H9 (cell line): Measurements from ENCODE around the gene MRPL55. TPM values are rescaled to one million over a fixed set of nuclear protein-coding genes. Genes with fewer than 3 reads are reported as not detected.

ENCODE experiments used
- DNase-seq: peaks from one replicate; pipeline ENCODE4 v3.0.0-alpha.2; 2017
- H2AFZ ChIP-seq: one replicate; pipeline ENCODE4 v1.6.1; 2013; ENCODE audit warnings: mild to moderate bottlenecking, low read length, control low read depth, moderate library complexity
- H2AK5ac ChIP-seq: 2 replicates; pipeline ENCODE4 v1.6.1; 2013; ENCODE audit warnings: low read length, control low read depth, mixed read lengths; ENCODE audit not compliant: insufficient read length
- H2BK120ac ChIP-seq: one replicate; pipeline ENCODE4 v1.6.1; 2013; ENCODE audit warnings: low read depth, mild to moderate bottlenecking, low read length, control low read depth, inconsistent platforms; ENCODE audit not compliant: poor library complexity, severe bottlenecking
- H2BK12ac ChIP-seq: 2 replicates; pipeline ENCODE4 v1.6.1; 2013; ENCODE audit warnings: low read length, control low read depth, mixed read lengths, low read depth; ENCODE audit not compliant: insufficient read length
- H2BK15ac ChIP-seq: 2 replicates; pipeline ENCODE4 v1.6.1; 2013; ENCODE audit warnings: low read depth, low read length, control low read depth
- H2BK20ac ChIP-seq: one replicate; pipeline ENCODE4 v1.6.1; 2013; ENCODE audit warnings: low read depth, mild to moderate bottlenecking, low read length, control low read depth, inconsistent platforms; ENCODE audit not compliant: poor library complexity, severe bottlenecking
- H2BK5ac ChIP-seq: 2 replicates; pipeline ENCODE4 v1.6.1; 2013; ENCODE audit warnings: low read length, control low read depth, mixed read lengths; ENCODE audit not compliant: insufficient read length
- H3K14ac ChIP-seq: 2 replicates; pipeline ENCODE4 v1.6.1; 2013; ENCODE audit warnings: low read length, control low read depth; ENCODE audit not compliant: insufficient read depth
- H3K18ac ChIP-seq: 2 replicates; pipeline ENCODE4 v1.6.1; 2013; ENCODE audit warnings: low read depth, mild to moderate bottlenecking, mixed read lengths, low read length, control low read depth; ENCODE audit not compliant: insufficient read length
- H3K23ac ChIP-seq: 2 replicates; pipeline ENCODE4 v1.6.1; 2013; ENCODE audit warnings: low read length, control low read depth, mixed read lengths, low read depth; ENCODE audit not compliant: insufficient read length
- H3K23me2 ChIP-seq: 2 replicates; pipeline ENCODE4 v1.6.1; 2013; ENCODE audit warnings: low read depth, mild to moderate bottlenecking, mixed read lengths, low read length, control low read depth; ENCODE audit not compliant: insufficient read length, poor library complexity, severe bottlenecking
- H3K27ac ChIP-seq: 2 replicates; pipeline ENCODE4 v1.5.1; 2013; ENCODE audit warnings: low read length, control low read depth, mixed read lengths, low read depth; ENCODE audit not compliant: insufficient read length
- H3K27me3 ChIP-seq: 2 replicates; pipeline ENCODE4 v1.6.1; 2013; ENCODE audit warnings: low read length, control low read depth, inconsistent platforms; ENCODE audit not compliant: insufficient read depth
- H3K4ac ChIP-seq: 2 replicates; pipeline ENCODE4 v1.6.1; 2013; ENCODE audit warnings: low read depth, mild to moderate bottlenecking, control low read depth, inconsistent platforms, low read length, moderate library complexity
- H3K4me1 ChIP-seq: 2 replicates; pipeline ENCODE4 v1.6.1; 2013; ENCODE audit warnings: low read length, control low read depth, inconsistent platforms; ENCODE audit not compliant: insufficient read depth
- H3K4me2 ChIP-seq: 2 replicates; pipeline ENCODE4 v1.6.1; 2013; ENCODE audit warnings: low read length, control low read depth, mixed read lengths; ENCODE audit not compliant: insufficient read length, insufficient read depth
- H3K56ac ChIP-seq: 2 replicates; pipeline ENCODE4 v1.6.1; 2013; ENCODE audit warnings: low read depth, mild to moderate bottlenecking, mixed read lengths, low read length, control low read depth; ENCODE audit not compliant: insufficient read length
- H3K79me1 ChIP-seq: 2 replicates; pipeline ENCODE4 v1.6.1; 2013; ENCODE audit warnings: low read depth, mild to moderate bottlenecking, moderate library complexity, low read length, control low read depth, inconsistent platforms; ENCODE audit not compliant: insufficient read depth, poor library complexity, severe bottlenecking
- H3K79me2 ChIP-seq: 2 replicates; pipeline ENCODE4 v1.6.1; 2013; ENCODE audit warnings: low read length, control low read depth, inconsistent platforms; ENCODE audit not compliant: insufficient read depth
- H3K9ac ChIP-seq: 2 replicates; pipeline ENCODE4 v1.6.1; 2013; ENCODE audit warnings: low read length, control low read depth, mixed read lengths; ENCODE audit not compliant: insufficient read length; ENCODE audit errors: extremely low read depth
- H3K9me3 ChIP-seq: one replicate; pipeline ENCODE4 v1.6.1; 2013; ENCODE audit warnings: low read depth, low read length, inconsistent platforms; ENCODE audit not compliant: control insufficient read depth
- H3T11ph ChIP-seq: one replicate; pipeline ENCODE4 v1.6.1; 2013; ENCODE audit warnings: mild to moderate bottlenecking, low read length, control low read depth, inconsistent platforms
- H4K20me1 ChIP-seq: one replicate; pipeline ENCODE4 v1.6.1; 2013; ENCODE audit not compliant: control insufficient read depth, insufficient read length, insufficient read depth
- H4K5ac ChIP-seq: 2 replicates; pipeline ENCODE4 v1.6.1; 2013; ENCODE audit warnings: low read depth, mild to moderate bottlenecking, mixed read lengths, low read length, control low read depth; ENCODE audit not compliant: insufficient read length
- H4K8ac ChIP-seq: replicated peaks from 2 replicates; pipeline ENCODE4 v1.6.1; 2013; ENCODE audit warnings: low read length, control low read depth, mixed read lengths, low read depth; ENCODE audit not compliant: insufficient read length
- H4K91ac ChIP-seq: 2 replicates; pipeline ENCODE4 v1.6.1; 2013; ENCODE audit warnings: low read depth, mild to moderate bottlenecking, moderate library complexity, mixed read lengths, low read length, control low read depth; ENCODE audit not compliant: insufficient read length
- H3K27ac Mint-ChIP-seq, 3 experiments: 2 replicates in 2 of 3; 3 replicates in 1 of 3; pipeline ENCODE4 v1.8.0; 2020 to 2021; ENCODE audit warnings: mixed read lengths in 3 of 3, mild to moderate bottlenecking in 1 of 3, moderate library complexity in 1 of 3
- H3K27me3 Mint-ChIP-seq: 2 replicates; pipeline ENCODE4 v1.8.0; 2021; ENCODE audit warnings: low read depth, mild to moderate bottlenecking, moderate library complexity, mixed read lengths
- H3K36me3 Mint-ChIP-seq, 3 experiments: 2 replicates in 2 of 3; 3 replicates in 1 of 3; pipeline ENCODE4 v1.8.0; 2020 to 2021; ENCODE audit warnings: low read depth in 3 of 3, mixed read lengths in 3 of 3; ENCODE audit not compliant: insufficient read depth in 1 of 3
- H3K4me1 Mint-ChIP-seq, 2 experiments: 2 replicates each; pipeline ENCODE4 v1.8.0; 2020; ENCODE audit warnings: mixed read lengths in 2 of 2
- H3K4me3 Mint-ChIP-seq, 2 experiments: 2 replicates in 1 of 2; 3 replicates in 1 of 2; pipeline ENCODE4 v1.8.0; 2020 to 2021; ENCODE audit warnings: mild to moderate bottlenecking in 2 of 2, mixed read lengths in 2 of 2, moderate library complexity in 1 of 2
- H3K9me3 Mint-ChIP-seq, 2 experiments: 2 replicates in 1 of 2; 3 replicates in 1 of 2; pipeline ENCODE4 v1.8.0; 2020; ENCODE audit warnings: mild to moderate bottlenecking in 2 of 2, mixed read lengths in 2 of 2, moderate library complexity in 1 of 2
- WGBS: extraction: QIAGEN DNeasy Blood & Tissue Kit; methylation state at CpG from one replicate; pipeline ENCODE4 v1.1.7; 2013; ENCODE audit warnings: missing lambda C conversion rate, low lambda C conversion rate, mixed read lengths; ENCODE audit not compliant: insufficient read length; ENCODE audit errors: extremely low coverage; 5-methylcytosine and 5-hydroxymethylcytosine counted together
- total RNA-seq: library from RNA; stranded (reverse); gene quantifications from 2 replicates; pipeline ENCODE4 v1.2.1, GENCODE V29; 2021
- TF ChIP-seq, protein P1 (sequence below): fragments of 200-600 bp; sonication (generic); conservative IDR thresholded peaks from 3 replicates; pipeline ENCODE4 v1.8.0; 2021; ENCODE audit warnings: antibody characterized with exemption, mild to moderate bottlenecking

Gene MRPL55
- total RNA-seq, 1 experiment from 2014 or later, result 62.3 TPM

- Histone ChIP-seq H4K8ac (no peak overlapping the region), H3K4me1 (no peaks in the 10 kb centered on the region), H3K9ac (no peak overlapping the region), H3K79me1 (peaks cover 3% of the 10 kb centered on the region), H3K56ac (no peak overlapping the region), H3K14ac (no peak overlapping the region), H4K5ac (no peak overlapping the region), H4K20me1 (no peaks in the 10 kb centered on the region), H3K9me3 (no peaks in the 10 kb centered on the region), H4K91ac (no peak overlapping the region), H2BK5ac (no peak overlapping the region), H3K27me3 (no peaks in the 10 kb centered on the region), H3K18ac (no peak overlapping the region), H3T11ph (no peak overlapping the region), H2BK12ac (no peak overlapping the region), H2BK120ac (no peak overlapping the region), H3K4ac (no peak overlapping the region), H3K23ac (no peak overlapping the region), H2AFZ (no peak overlapping the region), H2AK5ac (no peak overlapping the region), H3K4me2 (no peak overlapping the region), H3K23me2 (peaks cover 10% of the 10 kb centered on the region), H3K27ac (no peak overlapping the region), H3K79me2 (no peaks in the 10 kb centered on the region), H2BK20ac (no peak overlapping the region), H2BK15ac (no peak overlapping the region)
- DNase-seq, result no peak
- TF ChIP-seq, protein P1, sequence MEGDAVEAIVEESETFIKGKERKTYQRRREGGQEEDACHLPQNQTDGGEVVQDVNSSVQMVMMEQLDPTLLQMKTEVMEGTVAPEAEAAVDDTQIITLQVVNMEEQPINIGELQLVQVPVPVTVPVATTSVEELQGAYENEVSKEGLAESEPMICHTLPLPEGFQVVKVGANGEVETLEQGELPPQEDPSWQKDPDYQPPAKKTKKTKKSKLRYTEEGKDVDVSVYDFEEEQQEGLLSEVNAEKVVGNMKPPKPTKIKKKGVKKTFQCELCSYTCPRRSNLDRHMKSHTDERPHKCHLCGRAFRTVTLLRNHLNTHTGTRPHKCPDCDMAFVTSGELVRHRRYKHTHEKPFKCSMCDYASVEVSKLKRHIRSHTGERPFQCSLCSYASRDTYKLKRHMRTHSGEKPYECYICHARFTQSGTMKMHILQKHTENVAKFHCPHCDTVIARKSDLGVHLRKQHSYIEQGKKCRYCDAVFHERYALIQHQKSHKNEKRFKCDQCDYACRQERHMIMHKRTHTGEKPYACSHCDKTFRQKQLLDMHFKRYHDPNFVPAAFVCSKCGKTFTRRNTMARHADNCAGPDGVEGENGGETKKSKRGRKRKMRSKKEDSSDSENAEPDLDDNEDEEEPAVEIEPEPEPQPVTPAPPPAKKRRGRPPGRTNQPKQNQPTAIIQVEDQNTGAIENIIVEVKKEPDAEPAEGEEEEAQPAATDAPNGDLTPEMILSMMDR, result no peak
- Mint-ChIP-seq H3K27ac (no peak overlapping the region), H3K9me3 (no peaks in the 10 kb centered on the region), H3K27me3 (peaks cover 19% of the 10 kb centered on the region), H3K36me3 (peaks cover 15 to 19% (median 16%) of the 10 kb centered on the region in 3 experiments; a peak in 6 of 7 replicates), H3K4me1 (peaks cover 21 to 22% of the 10 kb centered on the region in 2 experiments), H3K4me3 (peak overlapping the region; percentile 88 to 95)
- no CpG with 5 or more reads among the region's 19 CpGs for WGBS
These were observed 1.5 kb downstream of the MRPL55 start for GRCh38 chr1:228107636-228108035.
